IPS-20b (cell line): Measurements from ENCODE around the gene LNX1.

Source experiments
- H3K27ac ChIP-seq: one replicate; pipeline ENCODE4 v1.5.1; 2013; ENCODE audit warnings: low read length
- H3K27me3 ChIP-seq: 2 replicates; pipeline ENCODE4 v1.6.1; 2013; ENCODE audit warnings: mild to moderate bottlenecking, low read length, inconsistent platforms; ENCODE audit not compliant: insufficient read depth
- H3K36me3 ChIP-seq: 2 replicates; pipeline ENCODE4 v1.6.1; 2013; ENCODE audit warnings: low read depth, mild to moderate bottlenecking, inconsistent platforms, low read length, moderate library complexity; ENCODE audit not compliant: insufficient read depth
- H3K4me1 ChIP-seq: 2 replicates; pipeline ENCODE4 v1.6.1; 2013; ENCODE audit warnings: mild to moderate bottlenecking, control low read depth, inconsistent platforms, low read length, moderate library complexity; ENCODE audit not compliant: insufficient read depth
- H3K4me3 ChIP-seq: 2 replicates; pipeline ENCODE4 v1.5.1; 2013; ENCODE audit warnings: mild to moderate bottlenecking, low read length, inconsistent platforms
- H3K9ac ChIP-seq: 2 replicates; pipeline ENCODE4 v1.6.1; 2013; ENCODE audit warnings: low read depth, mild to moderate bottlenecking, inconsistent platforms, low read length, moderate library complexity
- H3K9me3 ChIP-seq: 2 replicates; pipeline ENCODE4 v1.6.1; 2013; ENCODE audit warnings: mild to moderate bottlenecking, low read depth, low read length, inconsistent platforms; ENCODE audit not compliant: insufficient read depth

LNX1 gene

GRCh38 chr4:53507058-53507457, 84.2 kb downstream of the LNX1 start:
- no peak overlapping the region for H3K27ac ChIP-seq
- no peaks in the 10 kb centered on the region for H3K9me3 ChIP-seq
- H3K27me3 ChIP-seq, result no peaks in the 10 kb centered on the region
- no peak overlapping the region for H3K9ac ChIP-seq
- no peaks in the 10 kb centered on the region for H3K36me3 ChIP-seq
- no peak overlapping the region for H3K4me3 ChIP-seq
- H3K4me1 ChIP-seq, result no peaks in the 10 kb centered on the region

GRCh38 chr4:53505947-53506346, 85.3 kb downstream of the LNX1 start:
- no peak overlapping the region for H3K9ac ChIP-seq
- H3K27me3 ChIP-seq, result no peaks in the 10 kb centered on the region
- H3K36me3 ChIP-seq, result no peaks in the 10 kb centered on the region
- no peak overlapping the region for H3K4me3 ChIP-seq
- H3K27ac ChIP-seq, result no peak overlapping the region
- no peaks in the 10 kb centered on the region for H3K4me1 ChIP-seq
- no peaks in the 10 kb centered on the region for H3K9me3 ChIP-seq

GRCh38 chr4:53502094-53502493, 89.2 kb downstream of the LNX1 start:
- Histone ChIP-seq H3K4me3 (no peak overlapping the region), H3K27ac (no peak overlapping the region), H3K4me1 (peaks cover 4% of the 10 kb centered on the region; the same call in 1 of the 2 replicates), H3K36me3 (no peaks in the 10 kb centered on the region), H3K9me3 (no peaks in the 10 kb centered on the region), H3K9ac (no peak overlapping the region), H3K27me3 (no peaks in the 10 kb centered on the region)

DNA sequence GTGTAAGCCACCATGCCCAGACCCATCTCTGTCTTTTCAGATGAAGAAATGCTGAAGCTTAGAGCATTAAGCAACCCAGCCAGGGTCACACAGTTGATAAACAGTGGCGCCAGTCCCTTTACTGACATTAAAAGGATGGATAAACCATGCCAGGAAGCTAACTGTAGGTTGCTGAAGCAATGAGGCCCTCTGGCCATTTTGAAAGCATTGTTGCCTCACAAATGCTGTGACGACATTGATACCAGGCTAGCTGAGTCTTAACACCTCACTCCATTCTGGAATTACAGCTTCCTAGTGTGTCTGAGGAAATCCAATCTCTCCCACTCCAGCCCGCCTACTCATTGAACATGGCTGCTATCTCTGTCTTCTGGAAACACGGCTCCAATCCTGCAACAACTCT, 89.7 kb downstream of the LNX1 start:
- H3K27me3 ChIP-seq, result no peaks in the 10 kb centered on the region
- H3K27ac ChIP-seq, result no peak overlapping the region
- no peak overlapping the region for H3K4me3 ChIP-seq
- H3K9ac ChIP-seq, result no peak overlapping the region
- H3K4me1 ChIP-seq, result peaks cover 4% of the 10 kb centered on the region; the same call in 1 of the 2 replicates
- H3K9me3 ChIP-seq, result no peaks in the 10 kb centered on the region
- H3K36me3 ChIP-seq, result no peaks in the 10 kb centered on the region

- no peaks in the 10 kb centered on the region for H3K27me3 ChIP-seq
- no peaks in the 10 kb centered on the region for H3K9me3 ChIP-seq
- H3K36me3 ChIP-seq, result no peaks in the 10 kb centered on the region
- peaks cover 4% of the 10 kb centered on the region; the same call in 1 of the 2 replicates for H3K4me1 ChIP-seq
- H3K9ac ChIP-seq, result no peak overlapping the region
- no peak overlapping the region for H3K27ac ChIP-seq
- no peak overlapping the region for H3K4me3 ChIP-seq
Measured at GRCh38 chr4:53500546-53500945, 90.7 kb downstream of the LNX1 start.

DNA sequence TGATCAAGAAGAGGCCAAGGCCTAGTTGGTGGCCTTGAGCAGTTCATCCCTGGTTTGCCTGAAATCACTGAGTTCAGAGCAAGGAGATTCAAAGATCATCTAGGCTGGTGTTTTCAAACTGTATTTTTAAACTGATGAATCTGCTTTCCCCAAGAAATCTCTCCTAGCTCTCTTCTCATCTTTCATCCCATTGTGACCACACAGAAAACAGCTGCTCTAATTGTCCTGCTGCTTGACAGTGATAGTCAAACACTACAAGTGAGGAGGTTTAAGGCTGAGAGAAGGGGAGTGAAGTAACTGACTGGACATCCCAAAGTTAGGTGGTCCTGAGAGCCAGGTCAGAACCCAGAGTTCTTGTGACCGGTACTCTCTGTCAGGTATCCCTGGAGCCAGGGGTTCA, 91.5 kb downstream of the LNX1 start:
- Histone ChIP-seq H3K4me3 (no peak overlapping the region), H3K27ac (no peak overlapping the region), H3K4me1 (peaks cover 4% of the 10 kb centered on the region; the same call in 1 of the 2 replicates), H3K9ac (no peak overlapping the region), H3K9me3 (no peaks in the 10 kb centered on the region), H3K36me3 (no peaks in the 10 kb centered on the region), H3K27me3 (no peaks in the 10 kb centered on the region)

DNA sequence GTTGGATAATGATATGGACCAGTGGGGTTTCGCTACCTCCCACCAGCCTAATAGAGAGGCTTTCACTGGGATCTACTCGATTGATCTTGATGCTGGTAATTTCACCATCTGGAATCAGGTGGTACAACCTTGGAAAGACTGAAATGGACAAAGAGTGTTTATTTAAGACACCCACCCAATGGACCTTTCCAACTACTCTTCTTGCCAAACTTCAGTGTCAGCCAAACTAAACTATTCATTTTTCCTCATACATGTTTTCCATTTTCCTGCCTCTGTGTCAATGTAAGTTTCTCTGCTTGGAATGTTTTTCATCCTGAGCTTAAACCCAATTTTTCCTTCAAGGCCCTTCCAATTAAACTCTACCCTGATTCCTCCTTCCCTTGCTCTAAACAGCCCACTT, 92.6 kb downstream of the LNX1 start:
- Histone ChIP-seq H3K9ac (no peak overlapping the region), H3K27me3 (no peaks in the 10 kb centered on the region), H3K9me3 (no peaks in the 10 kb centered on the region), H3K27ac (no peak overlapping the region), H3K36me3 (no peaks in the 10 kb centered on the region), H3K4me3 (no peak overlapping the region), H3K4me1 (peaks cover 4% of the 10 kb centered on the region; the same call in 1 of the 2 replicates)

DNA sequence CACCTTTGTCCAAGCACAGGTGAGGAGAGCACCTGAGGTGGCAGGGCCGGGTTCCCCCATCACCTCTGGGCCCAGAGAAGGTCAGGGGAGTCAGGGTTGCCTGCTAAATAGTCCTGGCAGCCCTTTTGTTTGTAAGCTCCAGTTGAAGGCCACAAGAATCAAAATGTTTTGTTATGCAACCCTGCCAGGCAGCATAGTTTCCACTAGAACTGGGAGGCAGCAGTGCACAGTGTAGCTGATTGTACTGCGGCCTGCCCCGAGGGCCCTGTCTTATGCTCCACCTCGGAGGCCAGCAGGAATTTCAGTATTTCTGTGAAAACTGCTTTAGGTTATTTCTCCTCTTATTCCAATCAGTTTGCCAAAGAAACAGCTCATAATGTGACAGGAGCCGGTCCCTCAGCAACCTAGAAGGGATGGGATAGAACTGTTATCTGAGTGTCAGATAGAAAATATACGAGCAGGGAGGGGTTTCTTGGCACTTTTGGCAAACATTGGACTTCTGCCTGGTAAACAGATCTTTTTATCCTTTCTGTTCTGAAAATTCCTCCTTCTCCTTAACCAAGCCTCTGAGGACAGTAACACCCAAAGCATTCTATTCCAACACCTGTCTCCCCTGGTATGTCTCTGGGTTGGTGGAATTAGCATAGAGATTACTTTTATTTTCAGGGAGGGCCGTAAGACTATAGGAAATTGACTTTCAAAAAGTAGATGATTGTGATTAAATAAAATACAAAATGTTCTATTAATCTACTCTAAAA, 93.6 kb downstream of the LNX1 start:
- no peak overlapping the region for H3K9ac ChIP-seq
- no peak overlapping the region for H3K4me3 ChIP-seq
- no peaks in the 10 kb centered on the region for H3K27me3 ChIP-seq
- H3K36me3 ChIP-seq, result no peaks in the 10 kb centered on the region
- H3K4me1 ChIP-seq, result peaks cover 4% of the 10 kb centered on the region; the same call in 1 of the 2 replicates
- H3K27ac ChIP-seq, result no peak overlapping the region
- no peaks in the 10 kb centered on the region for H3K9me3 ChIP-seq

DNA sequence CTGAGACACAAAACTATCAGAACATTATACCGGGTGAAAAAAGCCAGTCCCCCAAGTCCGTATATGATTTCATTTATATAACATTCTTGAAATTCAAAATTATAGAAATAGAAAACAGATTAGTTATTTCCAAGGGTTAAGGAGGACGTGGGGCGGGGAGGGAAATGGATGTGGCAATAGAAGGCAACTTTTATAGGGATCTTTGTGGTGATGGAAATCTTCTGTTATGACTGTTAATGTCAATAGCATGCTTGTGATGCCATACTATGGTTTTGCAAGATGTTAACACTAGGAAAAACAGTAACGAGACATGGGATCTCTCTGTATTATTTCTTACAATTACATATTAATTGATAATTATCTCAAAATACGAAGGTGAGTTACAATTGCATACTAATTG, 96.4 kb downstream of the LNX1 start:
- H3K9me3 ChIP-seq, result no peaks in the 10 kb centered on the region
- no peak overlapping the region for H3K4me3 ChIP-seq
- H3K27me3 ChIP-seq, result no peaks in the 10 kb centered on the region
- H3K4me1 ChIP-seq, result peaks cover 12% of the 10 kb centered on the region; the same call in 1 of the 2 replicates
- no peaks in the 10 kb centered on the region for H3K36me3 ChIP-seq
- H3K27ac ChIP-seq, result no peak overlapping the region
- H3K9ac ChIP-seq, result no peak overlapping the region

DNA sequence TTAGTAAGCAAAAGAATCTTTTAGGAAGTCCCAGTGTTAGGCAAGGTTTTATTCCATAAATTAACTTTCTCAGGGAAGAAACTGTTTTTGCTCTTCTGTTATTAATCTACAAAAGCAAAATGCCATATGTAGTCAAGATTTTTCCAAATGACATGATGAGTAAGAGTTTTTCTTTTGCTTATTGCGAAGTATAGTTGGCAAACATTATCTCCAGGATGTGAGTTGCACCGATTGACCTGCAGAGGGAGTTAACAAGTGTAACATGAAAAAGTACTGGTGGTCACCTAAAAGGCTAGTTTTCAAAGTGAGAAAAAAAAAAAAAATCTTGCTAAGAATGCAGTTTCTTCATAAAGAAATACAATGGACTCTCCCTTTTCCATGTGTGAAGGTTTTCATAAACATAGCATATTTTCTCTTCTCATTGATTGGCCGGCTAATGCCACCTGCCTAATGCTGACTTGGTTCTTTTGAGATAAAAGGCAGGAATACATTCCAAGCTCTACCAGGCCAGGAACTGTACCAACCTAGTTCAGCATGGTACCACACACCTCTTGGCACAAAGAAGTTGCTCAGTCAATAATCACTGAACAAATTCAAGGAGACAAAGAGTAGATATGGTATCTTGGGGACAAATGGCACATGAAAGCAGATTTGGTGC, 100.2 kb downstream of the LNX1 start:
- Histone ChIP-seq H3K9me3 (no peaks in the 10 kb centered on the region), H3K9ac (no peak overlapping the region), H3K27ac (no peak overlapping the region), H3K4me1 (peaks cover 8% of the 10 kb centered on the region; the same call in 1 of the 2 replicates), H3K4me3 (no peak overlapping the region), H3K27me3 (no peaks in the 10 kb centered on the region), H3K36me3 (no peaks in the 10 kb centered on the region)

DNA sequence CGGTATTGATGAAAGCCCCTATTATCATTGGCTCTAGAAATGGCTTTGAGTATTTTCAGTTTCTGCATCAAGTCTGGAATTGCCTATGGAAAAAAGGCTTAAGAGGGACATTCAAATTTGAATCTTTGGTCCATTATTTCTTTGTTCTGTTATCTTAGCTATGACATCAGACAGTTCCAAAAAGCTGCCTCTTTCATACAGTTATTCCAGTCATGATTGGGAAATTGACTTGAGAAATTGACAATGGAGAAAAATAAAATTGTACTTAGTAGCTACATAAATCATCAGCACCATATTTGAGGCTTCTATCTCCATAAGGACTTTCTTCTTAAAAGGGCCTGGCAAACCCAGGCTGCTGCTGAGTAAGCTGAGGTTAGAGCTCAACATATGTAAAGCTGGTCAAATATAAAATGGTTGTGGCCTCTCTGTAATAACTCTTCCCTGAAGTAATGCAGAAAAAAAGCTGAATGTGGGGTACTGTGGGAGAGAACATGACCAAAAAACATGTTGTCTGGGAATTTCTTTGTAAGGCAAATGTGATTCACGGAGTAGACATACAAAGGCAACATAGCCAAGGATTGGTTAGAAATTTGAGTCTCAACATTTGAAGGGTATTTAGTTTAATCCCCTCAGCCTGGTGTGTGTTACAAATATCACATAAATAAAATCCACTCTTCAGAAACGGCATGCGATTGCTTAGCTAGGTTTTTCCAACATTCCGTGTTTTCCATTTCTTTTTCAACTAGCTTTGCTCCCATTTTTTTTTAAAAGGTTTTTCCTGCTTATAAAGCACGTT, 100.9 kb downstream of the LNX1 start:
- Histone ChIP-seq H3K9me3 (no peaks in the 10 kb centered on the region), H3K27me3 (no peaks in the 10 kb centered on the region), H3K4me3 (no peak overlapping the region), H3K36me3 (no peaks in the 10 kb centered on the region), H3K27ac (no peak overlapping the region), H3K9ac (no peak overlapping the region), H3K4me1 (peaks cover 8% of the 10 kb centered on the region; the same call in 1 of the 2 replicates)
